Activated CD8-positive, alpha-beta memory T cell treated with anti-CD3 and anti-CD28 coated beads, Interleukin-2, amount 50 U/mL, for 48 hours (primary cell): ENCODE data around the gene PABPC1L2B.
"Not testable (repeated sequence)": the region's sequence is repeated elsewhere in the genome, so short reads cannot be mapped to it uniquely, and the experiment has no call there.

Experiments
- DNase-seq: peaks from one replicate; pipeline ENCODE4 v3.0.0-alpha.2; 2020

Gene PABPC1L2B

DNA sequence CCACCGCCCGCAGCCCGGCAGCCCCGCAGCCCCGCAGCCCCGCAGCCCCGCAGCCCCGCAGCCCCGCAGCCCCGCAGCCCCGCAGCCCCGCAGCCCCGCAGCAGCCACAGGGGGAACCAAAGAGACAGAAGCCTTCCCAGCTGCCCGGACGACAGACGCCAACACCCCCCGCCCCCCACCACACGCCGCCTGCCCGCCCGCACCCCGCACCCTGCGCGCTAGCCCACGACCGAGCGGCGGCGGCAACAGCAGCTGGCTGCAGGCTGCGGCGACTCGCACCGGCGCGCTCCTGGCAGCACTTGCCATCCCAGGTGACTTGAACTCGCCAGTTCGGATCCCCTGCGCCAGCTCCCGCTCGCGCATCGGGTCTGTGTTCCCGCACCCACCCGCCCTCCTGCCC, at the start of gene PABPC1L2B:
Gene PABPC1L2B (plus strand): TSS at position 207 of the 400 bp plus-strand sequence. CDS start 704 bp downstream, outside the sequence.
- not testable (repeated sequence) for DNase-seq

DNA sequence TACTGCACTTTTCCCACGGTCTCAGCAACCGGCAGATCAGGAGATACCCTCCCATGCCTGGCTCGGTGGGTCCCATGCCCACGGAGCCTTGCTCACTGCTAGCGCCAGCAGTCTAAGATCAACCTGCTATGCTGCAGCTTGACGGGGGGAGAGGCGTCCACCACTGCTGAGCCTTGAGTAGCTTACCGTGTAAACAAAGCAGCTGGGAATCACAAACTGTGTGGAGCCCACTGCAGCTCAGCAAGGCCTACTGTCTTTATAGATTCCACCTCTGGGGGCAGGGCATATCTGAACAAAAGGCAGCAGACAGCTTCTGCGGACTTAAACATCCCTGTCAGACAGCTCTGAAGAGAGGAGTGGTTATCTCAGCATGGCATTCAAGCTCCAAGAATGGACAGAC, 42.8 kb upstream of the PABPC1L2B start:
- not testable (repeated sequence) for DNase-seq

DNA sequence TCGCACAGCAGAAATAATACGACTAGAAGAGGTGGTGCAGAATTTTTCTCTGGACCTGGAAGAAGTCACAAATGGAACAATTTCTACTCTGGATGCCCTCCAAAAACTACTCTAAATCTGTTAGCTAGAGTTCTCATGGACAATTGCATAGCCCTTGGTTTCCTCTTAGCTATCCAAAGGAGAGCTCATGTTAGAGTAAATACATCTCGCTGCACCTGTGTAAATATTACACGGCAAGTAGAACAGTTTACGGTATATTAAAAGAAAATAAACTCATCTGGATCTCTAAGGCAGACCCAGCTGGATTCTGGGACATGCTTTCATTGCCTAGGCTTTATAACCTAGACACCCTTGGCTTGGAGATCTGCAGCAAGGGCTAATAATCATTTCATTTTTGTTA, 30.9 kb upstream of the PABPC1L2B start:
- not testable (repeated sequence) for DNase-seq

DNA sequence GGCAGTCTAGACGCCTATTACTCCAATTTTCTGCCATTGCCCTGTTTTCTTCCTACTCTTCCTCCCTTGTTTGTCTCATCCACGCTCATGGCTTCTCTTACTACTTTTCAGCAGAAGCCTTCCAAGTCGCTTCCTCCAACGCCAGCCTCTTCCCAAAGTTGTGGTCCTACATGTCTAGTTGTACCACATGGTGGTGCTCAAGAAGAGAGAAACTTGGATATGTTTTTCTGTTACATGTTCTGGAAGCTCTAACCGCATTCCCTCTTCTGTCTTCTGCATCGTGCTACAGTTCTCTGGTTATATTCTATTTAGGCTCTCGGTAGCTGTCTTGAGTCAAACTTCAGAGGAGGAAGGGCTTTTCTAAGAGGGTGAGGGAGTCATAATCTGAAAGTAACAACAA, 27.9 kb upstream of the PABPC1L2B start:
- DNase-seq: not testable (repeated sequence)

DNA sequence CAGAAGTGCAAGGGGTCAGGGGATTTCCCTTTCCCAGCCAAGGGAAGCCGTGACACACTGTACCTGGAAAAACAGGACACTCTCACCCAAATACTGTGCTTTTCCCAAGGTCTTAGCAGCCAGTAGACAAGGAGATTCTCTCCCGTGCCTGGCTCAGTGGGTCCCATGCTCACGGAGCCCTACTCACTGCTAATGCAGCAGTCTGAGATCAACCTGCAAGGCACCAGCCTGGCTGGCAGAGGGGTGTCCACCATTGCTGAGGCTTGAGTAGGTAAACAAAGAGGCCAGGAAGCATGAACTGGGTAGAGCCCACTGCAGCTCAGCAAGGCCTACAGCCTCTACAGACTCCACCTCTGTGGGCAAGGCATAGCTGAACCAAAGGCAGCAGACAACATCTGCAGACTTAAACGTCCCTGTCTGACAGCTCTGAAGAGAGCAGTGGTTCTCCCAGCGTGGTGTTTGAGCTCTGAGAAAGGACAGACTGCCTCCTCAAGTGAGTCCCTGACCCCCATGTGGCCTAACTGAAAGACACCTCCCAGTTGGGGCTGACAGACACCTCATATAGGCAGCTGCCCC, 21.8 kb upstream of the PABPC1L2B start:
- not testable (repeated sequence) for DNase-seq

DNA sequence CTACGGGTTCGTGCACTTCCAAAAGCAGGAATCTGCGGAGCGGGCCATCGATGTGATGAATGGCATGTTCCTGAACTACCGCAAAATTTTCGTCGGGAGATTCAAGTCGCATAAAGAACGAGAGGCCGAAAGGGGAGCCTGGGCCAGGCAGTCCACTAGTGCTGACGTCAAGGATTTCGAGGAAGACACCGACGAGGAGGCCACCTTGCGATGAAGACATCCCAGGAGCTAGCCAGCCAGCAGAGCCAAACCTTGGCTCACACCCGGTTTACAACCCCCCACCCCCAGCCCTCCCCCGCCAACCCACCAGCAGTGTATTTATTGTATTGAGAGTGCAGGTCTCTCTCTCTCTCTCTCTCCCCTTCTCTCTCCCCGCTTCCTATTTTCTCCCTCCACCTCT, 1.3 kb downstream of the PABPC1L2B start:
- not testable (repeated sequence) for DNase-seq

DNA sequence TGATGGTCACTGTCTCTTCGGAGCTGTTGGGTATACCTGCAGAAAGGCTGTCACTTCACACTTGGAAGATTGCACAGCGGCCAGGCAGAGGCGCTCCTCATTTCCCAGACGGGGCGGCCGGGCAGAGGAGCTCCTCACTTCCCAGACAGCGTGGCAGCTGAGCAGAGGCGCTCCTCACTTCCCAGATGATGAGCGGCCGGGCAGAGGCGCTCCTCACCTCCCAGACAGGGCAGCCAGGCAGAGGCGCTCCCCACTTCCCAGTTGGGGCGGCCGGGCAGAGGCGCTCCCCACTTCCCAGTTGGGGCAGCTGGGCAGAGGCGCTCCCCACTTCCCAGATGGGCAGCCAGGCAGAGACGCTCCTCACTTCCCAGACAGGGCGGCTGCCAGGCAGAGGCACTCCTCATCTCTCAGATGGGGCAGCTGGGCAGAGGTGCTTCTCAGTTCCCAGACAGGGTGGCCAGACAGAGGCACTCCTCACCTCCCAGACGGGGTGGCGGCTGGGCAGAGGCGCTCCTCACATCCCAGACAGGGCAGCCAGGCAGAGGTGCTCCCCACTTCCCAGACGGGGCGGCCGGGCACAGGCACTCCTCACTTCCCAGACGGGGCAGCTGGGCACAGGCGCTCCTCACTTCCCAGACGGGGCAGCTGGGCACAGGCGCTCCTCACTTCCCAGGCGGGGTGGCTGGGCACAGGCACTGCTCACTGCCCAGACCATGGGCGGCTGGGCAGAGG, 18.8 kb downstream of the PABPC1L2B start:
- no peak for DNase-seq

DNA sequence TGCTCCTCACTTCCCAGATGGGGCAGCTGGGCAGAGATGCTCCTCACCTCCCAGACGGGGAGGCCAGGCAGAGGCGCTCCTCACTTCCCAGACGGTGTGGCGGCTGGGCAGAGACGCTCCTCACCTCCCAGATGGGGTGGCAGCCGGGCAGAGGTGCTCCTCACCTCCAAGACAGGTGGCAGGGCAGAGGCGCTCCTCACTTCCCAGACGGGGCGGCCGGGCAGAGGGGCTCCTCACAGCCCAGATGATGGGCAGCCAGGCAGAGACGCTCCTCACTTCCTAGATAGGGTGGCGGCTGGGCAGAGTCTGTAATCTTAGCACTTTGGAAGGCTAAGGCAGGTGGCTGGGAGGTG, 19.3 kb downstream of the PABPC1L2B start:
- not testable (repeated sequence) for DNase-seq

DNA sequence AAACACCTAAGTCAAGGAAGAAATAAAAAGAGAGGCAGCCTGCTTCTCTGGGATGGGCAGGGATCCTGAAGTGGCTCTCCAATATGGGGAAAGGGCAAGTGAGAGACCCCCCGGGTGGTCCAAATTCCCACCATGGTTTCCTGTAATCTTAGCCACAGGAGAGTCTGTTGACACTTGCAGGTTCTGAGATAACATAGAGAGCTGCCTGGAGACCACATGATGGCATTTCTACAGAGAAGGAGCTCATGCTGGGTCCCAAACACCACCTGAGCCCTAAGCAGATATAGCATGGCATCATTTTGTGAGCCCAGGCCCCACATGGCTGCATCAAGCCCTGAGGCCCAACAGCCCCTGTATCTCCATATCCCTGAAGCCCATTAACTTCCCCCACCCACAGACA, 26.1 kb downstream of the PABPC1L2B start:
- DNase-seq: no peak
